Heart left ventricle (tissue), 16 donors: Measurements from ENCODE around the gene AFAP1L1. TPM values are rescaled to one million over a fixed set of nuclear protein-coding genes. Genes with fewer than 3 reads are reported as not detected.

Experiments
- ATAC-seq, 4 donors: fragments of 200-7000 bp; cut with Tn5 transposase; one replicate each; pipeline ENCODE4 v1.9.1; 2020 to 2022; ENCODE audit warnings: moderate library complexity in 4 of 4, mild to moderate bottlenecking in 3 of 4, moderate number of reproducible peaks in 1 of 4
- DNase-seq, 5 donors: peaks; one replicate each; pipeline ENCODE4 v3.0.0-alpha.2; 2020
- H3K27ac ChIP-seq, 12 donors: fragments of 200-600 bp; sonication (generic) in 4 of 12; one replicate each; pipeline versions ENCODE4 v1.5.0 to v1.8.0; 2016 to 2022; ENCODE audit warnings: mild to moderate bottlenecking in 2 of 12
- H3K27me3 ChIP-seq, 9 donors: fragments of 200-600 bp; sonication (generic) in 2 of 9; one replicate each; pipeline versions ENCODE4 v1.5.1 to v1.8.0; 2016 to 2022; ENCODE audit warnings: mild to moderate bottlenecking in 3 of 9
- H3K36me3 ChIP-seq, 9 donors: fragments of 200-600 bp; sonication (generic) in 2 of 9; one replicate each; pipeline versions ENCODE4 v1.5.0 to v1.8.0; 2018 to 2022; ENCODE audit warnings: mild to moderate bottlenecking in 2 of 9
- H3K4me1 ChIP-seq, 12 donors: fragments of 200-600 bp; sonication (generic) in 4 of 12; one replicate each; pipeline versions ENCODE4 v1.5.0 to v1.8.0; 2016 to 2022; ENCODE audit warnings: mild to moderate bottlenecking in 3 of 12
- H3K4me3 ChIP-seq, 12 donors: fragments of 200-600 bp; sonication (generic) in 4 of 12; one replicate each; pipeline versions ENCODE4 v1.5.0 to v1.8.0; 2017 to 2022; ENCODE audit warnings: mild to moderate bottlenecking in 9 of 12, moderate library complexity in 4 of 12
- H3K9me3 ChIP-seq, 12 donors: fragments of 200-600 bp; sonication (generic) in 4 of 12; one replicate each; pipeline versions ENCODE4 v1.5.0 to v1.8.0; 2016 to 2022; ENCODE audit warnings: mild to moderate bottlenecking in 1 of 12
- POLR2A ChIP-seq, 2 donors: fragments of 450-650 bp; IDR thresholded peaks; one replicate each; pipeline ENCODE4 v1.6.1; 2017; ENCODE audit warnings: antibody characterized with exemption in 2 of 2, mild to moderate bottlenecking in 2 of 2, moderate library complexity in 2 of 2
- WGBS, 4 donors: extraction: QIAGEN DNeasy Blood & Tissue Kit in 2 of 4; methylation state at CpG; one replicate each; pipeline versions ENCODE4 v1.1.5 to v1.1.7; 2013 to 2018; 5-methylcytosine and 5-hydroxymethylcytosine counted together
- intact Hi-C, 10 donors: fragments of 100-400 bp; cut with DNase I; formaldehyde crosslinking; loops; one replicate each; pipeline versions ENCODE4 v1.11.1 to v1.14.2; 2022
- polyA plus RNA-seq, 2 donors: library from polyadenylated mRNA; stranded (reverse); fragments of 200-250 nt; gene quantifications; one replicate each; pipeline ENCODE4 v1.2.3, GENCODE V29; 2013
- total RNA-seq, 9 donors: library from RNA; depleted of rRNA in 2 of 9; stranded (reverse); fragments of >200 nt in 2 of 9; fragmentation: NEBNext Ultra II Directional in 3 of 9; extraction: Animal tissue kit (Norgen Biotek cat#: 25700) in 3 of 9; gene quantifications; one replicate each; pipeline versions ENCODE4 v1.1.0 to v1.2.4, GENCODE V29; 2016 to 2023
- TF ChIP-seq, protein P1 (sequence below), 12 donors: fragments of 200-600 bp; sonication (generic) in 4 of 12; IDR thresholded peaks; one replicate each; pipeline versions ENCODE4 v1.5.0 to v1.8.0; 2018 to 2022; ENCODE audit warnings: antibody characterized with exemption in 12 of 12, mild to moderate bottlenecking in 5 of 12
- donor health status: ischemic (EF 13 %, LVEDD 7.1; RV severe dilation, severe dysfunction).
- donor health status: healthy with polysubstance abuse.
- donor health status: DM: no; HTN: yes; CAD: no.
- donor health status: DM: no; HTN: no; CAD: no.
- donor health status: ischemic (EF 25% LVEDD 6.9; RV normal size, moderate dysfunction).
- donor health status: ischemic (EF 25% LVEDD 5.7; RV mildly dilated, moderate dysfunction).
- donor health status: healthy.
- donor health status: DM: yes; HTN: yes; CAD: no.
- donor health status: ischemic (EF 35%, LVEDD 5.7; RV mildly dilated, moderate dysfunction).
- donor health status: nonischemic (EF 11% LVEDD 7.7; RV severe dilation, severe dysfunction).
- donor health status: DM: yes; HTN: yes; CAD: no.
- donor health status: PGD.
- donor health status: ischemic (EF 29% LVEDD 5.4; RV normal size, mild dysfunction).
- donor health status: nonischemic (EF 23%, LVEDD 6.1; RV moderate dilation, normal function).

AFAP1L1 gene
- total and polyA plus RNA-seq, 11 donors: 30.4 to 57.7 (median 45.0) TPM

DNA sequence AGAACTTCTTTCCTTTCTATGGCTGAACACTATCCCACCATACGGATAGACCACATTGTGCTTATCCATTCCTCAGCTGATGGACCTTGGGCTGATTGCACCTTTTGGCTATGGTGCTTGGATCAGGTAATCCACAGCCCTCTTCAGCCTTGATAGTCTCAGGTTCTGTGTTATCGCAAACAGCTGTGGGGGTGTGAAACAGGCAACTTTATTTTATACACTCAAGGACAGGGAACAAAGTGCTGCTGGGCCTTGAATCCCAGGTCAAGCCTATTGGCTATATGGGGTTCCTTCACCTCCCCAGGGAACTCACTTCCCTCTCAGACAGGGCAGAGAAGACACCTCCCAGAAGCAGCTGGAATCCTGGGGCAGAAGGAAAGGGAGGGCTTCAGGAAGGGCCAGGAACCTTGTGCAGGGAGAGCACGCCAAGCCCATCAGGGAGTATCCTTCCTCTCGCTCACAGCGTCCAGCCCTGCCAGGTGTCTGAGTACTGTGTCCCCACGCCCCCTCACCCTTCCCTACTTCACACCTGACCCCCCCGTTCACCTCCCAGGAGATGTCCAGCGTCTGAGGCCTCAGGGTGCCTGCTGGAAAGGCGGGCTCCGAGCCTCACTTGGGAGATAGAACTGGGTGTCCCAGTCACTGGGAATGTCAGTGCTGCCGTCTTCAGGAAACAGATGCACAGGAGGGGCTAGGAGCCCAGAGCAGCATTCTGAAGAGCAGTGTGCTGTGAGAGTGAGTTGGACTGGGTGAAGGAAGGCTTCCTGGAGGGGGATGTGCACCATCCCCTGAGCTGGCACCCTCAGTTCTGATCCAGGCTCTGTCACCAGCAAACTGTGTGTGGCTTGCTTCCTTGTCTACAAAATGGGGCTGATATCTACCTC lies 32.8 kb downstream of the AFAP1L1 start:
- peaks cover 0 to 97% (median 70%) of the 10 kb centered on the region in 9 donors for H3K36me3 ChIP-seq
- DNase-seq (peak in 4 of 5 donors; percentile 44 to 62 (median 53)), ATAC-seq (peak; percentile 50 to 75 (median 54))

GRCh38 chr5:149309354-149309753 lies 37.7 kb downstream of the AFAP1L1 start:
- Histone ChIP-seq H3K9me3 (no peaks in the 10 kb centered on the region), H3K36me3 (peaks cover 0 to 97% (median 80%) of the 10 kb centered on the region in 9 donors), H3K27me3 (no peaks in the 10 kb centered on the region), H3K27ac (peak overlapping the region in 6 of 12 donors; percentile 6 to 55 (median 48)), H3K4me1 (peaks cover 0 to 45% (median 10%) of the 10 kb centered on the region in 12 donors), H3K4me3 (no peak overlapping the region)
- no peak for TF ChIP-seq POLR2A (IDR thresholded peaks at IDR 0.05)
- TF ChIP-seq, protein P1, sequence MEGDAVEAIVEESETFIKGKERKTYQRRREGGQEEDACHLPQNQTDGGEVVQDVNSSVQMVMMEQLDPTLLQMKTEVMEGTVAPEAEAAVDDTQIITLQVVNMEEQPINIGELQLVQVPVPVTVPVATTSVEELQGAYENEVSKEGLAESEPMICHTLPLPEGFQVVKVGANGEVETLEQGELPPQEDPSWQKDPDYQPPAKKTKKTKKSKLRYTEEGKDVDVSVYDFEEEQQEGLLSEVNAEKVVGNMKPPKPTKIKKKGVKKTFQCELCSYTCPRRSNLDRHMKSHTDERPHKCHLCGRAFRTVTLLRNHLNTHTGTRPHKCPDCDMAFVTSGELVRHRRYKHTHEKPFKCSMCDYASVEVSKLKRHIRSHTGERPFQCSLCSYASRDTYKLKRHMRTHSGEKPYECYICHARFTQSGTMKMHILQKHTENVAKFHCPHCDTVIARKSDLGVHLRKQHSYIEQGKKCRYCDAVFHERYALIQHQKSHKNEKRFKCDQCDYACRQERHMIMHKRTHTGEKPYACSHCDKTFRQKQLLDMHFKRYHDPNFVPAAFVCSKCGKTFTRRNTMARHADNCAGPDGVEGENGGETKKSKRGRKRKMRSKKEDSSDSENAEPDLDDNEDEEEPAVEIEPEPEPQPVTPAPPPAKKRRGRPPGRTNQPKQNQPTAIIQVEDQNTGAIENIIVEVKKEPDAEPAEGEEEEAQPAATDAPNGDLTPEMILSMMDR (IDR thresholded peaks at IDR 0.05): no peak
- no peak for ATAC-seq
- no peak for DNase-seq
- 75 to 80% (median 77%) methylated on average over 6 of the region's 6 CpGs for WGBS, 4 donors
- intact Hi-C loops: loop anchor here in 1 of 10 donors (5.0 kb wide), 1 partner anchor 37 kb away; the partner anchor contains the start of gene AFAP1L1

More for the DNA sequence above, 32.8 kb downstream of the AFAP1L1 start:
- H3K27me3 ChIP-seq: no peaks in the 10 kb centered on the region
- peaks cover 0 to 59% (median 28%) of the 10 kb centered on the region in 12 donors for H3K4me1 ChIP-seq
- H3K27ac ChIP-seq: peak overlapping the region in 11 of 12 donors; percentile 11 to 85 (median 58)
- TF ChIP-seq, protein P1 (IDR thresholded peaks at IDR 0.05): no peak
- no peak for TF ChIP-seq POLR2A (IDR thresholded peaks at IDR 0.05)
- no peaks in the 10 kb centered on the region for H3K9me3 ChIP-seq
- WGBS, 4 donors: 59 to 76% (median 62%) methylated on average over 11 of the region's 11 CpGs
- H3K4me3 ChIP-seq: no peak overlapping the region
- intact Hi-C loops: loop anchor here in 1 of 10 donors (5.0 kb wide), 1 partner anchor 32 kb away; the partner anchor contains the start of gene AFAP1L1

DNA sequence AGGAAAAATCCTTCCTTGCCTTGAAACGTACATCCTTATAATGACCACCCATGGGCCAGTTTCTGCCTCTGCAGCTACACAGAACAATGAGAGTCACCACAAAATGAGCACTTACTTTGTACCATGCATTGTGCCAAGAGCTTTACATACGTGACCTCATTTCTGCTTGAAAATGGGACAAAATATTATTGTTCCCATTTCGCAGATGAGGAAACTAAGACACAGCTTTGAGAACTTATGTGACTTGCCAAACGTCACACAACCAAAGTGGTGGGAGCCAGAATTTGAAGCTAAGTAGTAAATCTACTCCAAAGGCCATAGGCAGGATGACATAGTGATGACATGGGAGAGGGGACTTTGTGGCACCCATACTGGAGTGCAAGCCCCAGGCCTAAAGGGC lies 38.8 kb downstream of the AFAP1L1 start:
- DNase-seq (no peak), ATAC-seq (no peak)
- TF ChIP-seq, protein P1 (IDR thresholded peaks at IDR 0.05): no peak
- TF ChIP-seq POLR2A (IDR thresholded peaks at IDR 0.05): no peak
- peaks cover 0 to 97% (median 72%) of the 10 kb centered on the region in 9 donors for H3K36me3 ChIP-seq
- H3K4me3 ChIP-seq: no peak overlapping the region
- H3K27me3 ChIP-seq: no peaks in the 10 kb centered on the region
- H3K4me1 ChIP-seq: peaks cover 0 to 38% (median 7%) of the 10 kb centered on the region in 12 donors
- intact Hi-C loops: loop anchor here in 1 of 10 donors (10.0 kb wide), 1 partner anchor 254 kb away; no protein-coding TSS in a partner anchor
- 73 to 84% (median 82%) methylated on average over 4 of the region's 4 CpGs for WGBS, 4 donors
- H3K27ac ChIP-seq: peak overlapping the region in 6 of 12 donors; percentile 32 to 55 (median 48)
- H3K9me3 ChIP-seq: no peaks in the 10 kb centered on the region
